Fibroblast of lung (primary cell): ENCODE results near the gene DNAH1.

Experiments
- CTCF ChIP-seq, 2 donors: IDR thresholded peaks in 1 of 2; conservative IDR thresholded peaks in 1 of 2; 1 replicate in 1 of 2; 2 replicates in 1 of 2; pipeline ENCODE4 v1.5.1; 2011 to 2012; ENCODE audit warnings: low read length in 2 of 2, control low read depth in 1 of 2, inconsistent platforms in 1 of 2, low read depth in 1 of 2, mild to moderate bottlenecking in 1 of 2
- EZH2 ChIP-seq: IDR thresholded peaks from 2 replicates; pipeline ENCODE4 v1.5.1; 2012; ENCODE audit warnings: low read length, control low read depth, mild to moderate bottlenecking; ENCODE audit errors: missing control alignments

GRCh38 chr3:52446042-52446441, 129.9 kb downstream of the DNAH1 start:
- TF ChIP-seq CTCF (conservative IDR thresholded peaks at IDR 0.05 in 1 of 2, IDR thresholded peaks at IDR 0.05 in 1 of 2; ENCODE audit: low read depth in 1 of 2, low read length in 2 of 2) (no peak), EZH2 (no peak)
